Activated CD4-positive, alpha-beta T cell treated with anti-CD3 and anti-CD28 coated beads, Interleukin-2, amount 50 U/mL, for 48 hours (primary cell): ENCODE measurements around the gene SLC12A9.
"Not testable (repeated sequence)": the region's sequence is repeated elsewhere in the genome, so short reads cannot be mapped to it uniquely, and the experiment has no call there.

Experiments
- DNase-seq, 2 experiments: peaks; one replicate each; pipeline ENCODE4 v3.0.0-alpha.2; 2020

SLC12A9 gene

DNA sequence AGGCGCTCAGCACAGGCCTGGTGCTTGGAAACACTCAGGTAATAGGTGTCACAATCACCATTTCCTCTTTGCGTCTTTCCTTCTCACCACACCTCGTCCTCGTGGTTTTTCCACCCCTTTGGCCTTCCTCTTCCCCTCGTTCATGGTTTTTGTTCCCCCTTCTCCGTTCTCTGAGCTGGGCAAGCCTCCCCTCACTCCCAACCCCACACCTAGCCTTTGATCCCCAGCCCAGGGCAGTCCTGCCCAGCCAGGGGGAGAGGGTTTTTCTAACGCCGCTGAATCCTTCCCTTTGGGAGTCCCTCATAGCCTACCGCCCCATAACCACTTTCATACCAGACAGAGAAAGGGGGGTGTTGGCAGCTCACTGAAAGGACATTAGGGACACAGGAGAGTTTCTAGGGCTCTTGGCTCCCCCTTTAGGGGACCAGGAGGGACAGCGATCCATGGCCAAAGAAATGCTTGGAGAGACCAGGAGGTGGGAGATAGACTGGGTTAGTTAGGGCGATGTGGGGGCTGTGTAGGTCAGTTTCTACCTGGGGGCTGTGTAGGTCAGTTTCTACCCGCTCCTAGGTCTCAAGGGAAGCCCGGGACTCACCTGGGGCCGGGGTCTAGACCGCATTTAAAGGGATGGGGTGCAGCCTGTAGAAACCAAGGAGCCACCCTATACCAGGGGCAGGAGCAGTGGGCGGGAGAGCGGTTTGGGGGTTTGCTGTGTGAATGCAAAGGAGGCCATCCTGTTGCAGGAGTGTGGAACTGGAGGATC is 26.6 kb upstream of the SLC12A9 start:
- DNase-seq: no peak

DNA sequence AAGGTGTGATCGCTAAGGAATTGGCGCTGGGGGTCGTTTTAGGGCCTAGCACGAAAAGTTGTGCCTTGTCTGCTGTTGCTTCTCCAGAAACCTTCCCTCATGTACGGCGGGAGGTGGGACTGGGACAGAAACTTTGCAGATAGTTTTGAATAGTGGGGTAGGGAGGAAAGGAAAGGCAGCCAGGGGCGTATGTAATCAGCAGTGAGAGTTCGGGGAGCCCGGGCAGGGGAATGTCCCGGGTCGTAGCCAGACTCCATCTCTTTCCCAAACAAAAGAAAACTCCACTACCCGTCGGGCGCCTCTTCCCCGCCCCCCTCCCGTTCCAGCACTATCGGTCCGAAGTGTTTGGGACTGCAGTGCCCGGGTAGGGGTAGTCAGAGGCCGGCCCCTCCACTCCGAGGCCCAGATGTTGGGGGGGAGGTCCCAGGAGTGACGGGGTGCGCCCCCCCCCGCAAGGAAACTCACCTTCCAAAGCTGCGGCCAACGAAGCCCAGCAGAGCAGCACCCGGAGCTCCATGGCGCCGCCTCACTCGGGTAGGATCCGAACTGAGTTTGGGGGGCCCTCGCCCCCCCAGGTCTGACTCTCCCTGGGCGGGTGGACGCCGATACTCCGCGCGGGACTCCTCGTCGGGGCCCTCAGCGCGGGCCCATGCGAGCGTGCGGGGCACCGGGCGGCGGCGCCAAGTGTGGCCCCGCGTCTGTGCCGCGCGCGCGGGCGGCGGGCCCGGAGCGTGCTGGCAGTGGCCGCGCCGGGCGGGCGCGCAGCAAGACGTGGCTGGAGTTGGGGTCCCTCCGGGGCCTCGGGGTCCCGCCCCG is 25.8 kb upstream of the SLC12A9 start:
- no peak for DNase-seq

DNA sequence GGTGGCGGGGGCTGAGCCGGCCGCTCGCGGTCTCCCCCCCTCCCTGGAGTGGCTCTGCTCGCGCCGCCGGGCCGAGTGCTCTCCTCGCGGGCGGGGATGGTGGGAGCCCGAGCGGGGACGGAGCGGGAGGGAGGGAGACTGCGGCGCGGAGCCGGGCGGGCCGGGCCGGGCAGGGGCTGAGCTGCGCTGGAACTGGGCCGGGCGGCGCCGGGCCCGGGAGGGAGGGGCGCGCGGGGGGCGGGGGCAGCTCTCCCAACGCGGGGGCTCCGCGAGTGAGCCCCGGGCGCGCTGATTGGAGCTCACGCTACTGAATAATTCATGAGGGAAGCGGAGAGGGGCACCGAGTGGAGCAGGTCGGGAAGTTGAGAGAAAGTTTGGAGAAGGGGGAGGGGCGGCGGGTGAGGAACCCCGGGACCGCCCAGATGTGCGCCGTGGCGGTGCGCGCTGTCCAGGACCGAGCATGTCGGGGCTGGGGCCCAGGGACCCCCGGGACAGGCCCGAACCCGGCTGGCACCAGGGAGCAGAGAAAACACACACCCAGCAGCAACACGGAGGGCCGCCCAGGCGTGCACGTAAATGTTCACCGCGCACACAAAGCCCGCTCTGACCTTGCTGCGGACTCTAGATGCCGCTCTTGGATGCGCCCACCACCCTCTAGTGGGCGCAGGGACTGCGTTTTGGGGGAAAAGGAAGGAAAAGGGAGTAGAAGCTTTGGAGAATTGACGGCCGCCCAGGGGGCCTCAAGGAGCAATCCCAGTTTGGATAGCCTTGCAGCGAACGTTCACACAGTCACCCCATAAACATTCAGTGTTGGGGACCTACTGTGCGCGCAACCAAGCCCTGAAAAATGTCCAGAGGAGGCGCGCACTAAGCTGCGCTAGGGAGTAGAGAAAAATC is 24.9 kb upstream of the SLC12A9 start, which contains the start of gene EPHB4:
Gene EPHB4 (minus strand): TSS at position 194 of the 897 bp plus-strand sequence. CDS start 493 bp downstream, outside the sequence.
- DNase-seq: peak in 1 of 2 experiments; percentile 35

DNA sequence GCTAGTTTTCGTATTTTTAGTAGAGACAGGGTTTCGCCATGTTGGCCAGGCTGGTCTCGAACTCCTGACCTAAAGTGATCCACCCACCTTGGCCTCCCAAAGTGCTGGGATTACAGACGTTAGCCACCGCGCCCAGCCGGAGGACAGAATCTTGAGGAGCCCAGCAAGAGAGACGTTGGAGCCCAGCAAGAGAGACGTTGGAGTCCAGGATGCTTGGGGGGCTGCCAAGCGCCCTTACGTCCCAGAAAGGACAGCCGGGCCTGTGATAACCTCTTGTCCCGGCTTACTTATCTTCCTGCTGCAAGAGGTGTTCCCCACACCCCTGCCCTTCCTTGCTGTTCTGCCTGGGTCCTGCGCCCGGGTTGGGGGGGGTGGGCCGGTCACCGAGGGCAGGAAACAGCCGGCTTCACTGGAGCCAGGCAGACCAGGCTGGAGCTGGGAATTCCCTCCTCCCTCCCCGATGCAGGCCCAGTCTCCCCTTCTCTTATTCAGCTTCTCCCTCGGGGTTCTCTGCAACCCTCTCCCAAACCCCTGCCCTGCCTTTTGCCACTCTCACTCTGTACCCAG is 23.3 kb upstream of the SLC12A9 start:
- no peak for DNase-seq

DNA sequence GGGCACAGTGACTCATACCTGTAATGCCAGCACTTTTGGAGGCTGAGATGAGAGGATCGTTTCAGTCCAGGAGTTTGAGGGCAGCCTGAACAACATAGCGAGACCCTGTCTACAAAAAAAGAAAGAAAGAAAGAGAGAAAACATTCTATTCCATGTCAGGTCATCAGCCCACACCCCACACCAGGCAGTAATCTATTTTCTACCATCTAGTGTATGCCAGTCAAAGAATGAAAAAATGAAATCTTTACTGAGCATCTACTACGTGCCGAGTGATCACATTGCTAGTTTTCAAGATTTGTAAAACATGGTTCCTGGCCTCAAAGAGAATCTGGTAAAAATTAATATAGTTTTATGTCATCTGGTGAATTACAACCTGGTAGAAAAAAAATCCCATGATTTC is 22.1 kb upstream of the SLC12A9 start:
- DNase-seq: no peak

DNA sequence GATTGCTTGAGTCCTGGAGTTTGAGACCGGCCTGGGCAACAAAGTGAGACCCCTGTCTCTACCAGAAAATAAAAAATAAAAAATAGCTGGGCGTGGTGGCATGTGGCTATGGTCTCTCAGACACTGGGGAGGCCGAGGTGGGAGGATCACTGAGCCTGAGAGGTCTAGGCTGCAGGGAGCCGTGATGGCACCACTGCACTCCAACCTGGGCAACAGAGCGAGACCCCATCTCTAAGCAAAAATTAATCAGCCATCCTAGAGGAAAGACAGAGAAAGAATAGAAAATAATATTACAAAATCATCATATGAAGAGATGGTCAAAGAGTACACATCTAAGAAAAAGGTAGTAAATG is 20.3 kb upstream of the SLC12A9 start:
- no peak for DNase-seq

DNA sequence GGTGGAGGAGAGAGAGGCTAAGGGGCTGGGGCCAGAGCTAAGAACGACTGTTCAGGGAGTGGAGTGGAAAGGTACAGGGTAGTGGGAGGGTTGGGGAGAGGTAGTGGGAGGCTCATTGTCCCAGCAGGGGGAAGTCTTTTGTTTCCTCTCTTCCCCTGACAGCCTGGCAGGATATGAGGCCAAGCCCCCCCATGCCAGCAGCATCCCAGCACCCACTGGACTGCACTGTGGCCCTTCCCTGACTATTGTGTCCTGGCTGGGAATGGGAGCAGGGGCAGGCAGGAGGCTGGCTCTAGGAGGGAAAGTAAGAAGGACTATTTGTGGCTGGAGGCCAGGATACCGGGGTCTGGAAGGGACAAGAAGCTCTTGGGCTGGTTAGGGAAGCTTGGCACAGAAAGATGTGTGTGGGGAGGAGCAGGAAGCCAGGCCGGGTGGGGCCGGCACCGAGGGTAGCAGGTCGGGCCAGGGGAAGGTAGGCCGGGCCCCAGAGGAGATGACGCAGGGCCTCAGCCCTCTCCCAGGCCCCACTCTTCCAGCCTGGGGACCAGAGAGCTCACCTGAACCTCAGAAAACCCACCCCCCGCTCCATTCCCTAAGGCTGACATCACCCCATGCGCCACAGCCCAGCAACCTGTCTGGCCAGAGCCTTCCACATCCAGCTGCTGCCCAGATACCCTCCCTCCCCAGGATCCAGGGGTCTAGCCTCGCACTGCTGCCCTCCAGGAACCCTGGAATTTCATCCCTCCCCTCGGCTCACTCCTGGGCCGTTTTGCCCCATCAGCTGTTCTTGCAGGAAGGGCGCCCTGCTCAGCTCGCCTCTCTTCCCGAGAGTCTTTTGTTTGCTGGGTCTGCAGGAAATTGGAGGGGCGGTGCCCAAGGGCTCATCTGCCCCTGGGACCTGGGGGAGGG is 16.4 kb upstream of the SLC12A9 start:
- DNase-seq: no peak

DNA sequence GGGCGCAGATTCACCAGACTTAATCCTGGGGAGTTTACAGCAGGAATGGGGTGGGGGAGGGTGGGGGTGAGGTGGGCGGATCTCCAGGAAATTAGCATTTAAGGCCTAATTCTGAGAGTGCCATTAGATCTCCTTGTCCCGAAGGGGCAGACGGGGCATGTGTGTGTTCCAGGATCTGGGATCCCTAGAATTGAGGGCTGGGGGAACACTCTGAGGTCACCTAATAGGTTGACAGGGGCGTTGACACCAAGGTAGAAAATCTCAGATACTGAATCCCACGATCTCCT is 15.8 kb upstream of the SLC12A9 start:
- DNase-seq: no peak

DNA sequence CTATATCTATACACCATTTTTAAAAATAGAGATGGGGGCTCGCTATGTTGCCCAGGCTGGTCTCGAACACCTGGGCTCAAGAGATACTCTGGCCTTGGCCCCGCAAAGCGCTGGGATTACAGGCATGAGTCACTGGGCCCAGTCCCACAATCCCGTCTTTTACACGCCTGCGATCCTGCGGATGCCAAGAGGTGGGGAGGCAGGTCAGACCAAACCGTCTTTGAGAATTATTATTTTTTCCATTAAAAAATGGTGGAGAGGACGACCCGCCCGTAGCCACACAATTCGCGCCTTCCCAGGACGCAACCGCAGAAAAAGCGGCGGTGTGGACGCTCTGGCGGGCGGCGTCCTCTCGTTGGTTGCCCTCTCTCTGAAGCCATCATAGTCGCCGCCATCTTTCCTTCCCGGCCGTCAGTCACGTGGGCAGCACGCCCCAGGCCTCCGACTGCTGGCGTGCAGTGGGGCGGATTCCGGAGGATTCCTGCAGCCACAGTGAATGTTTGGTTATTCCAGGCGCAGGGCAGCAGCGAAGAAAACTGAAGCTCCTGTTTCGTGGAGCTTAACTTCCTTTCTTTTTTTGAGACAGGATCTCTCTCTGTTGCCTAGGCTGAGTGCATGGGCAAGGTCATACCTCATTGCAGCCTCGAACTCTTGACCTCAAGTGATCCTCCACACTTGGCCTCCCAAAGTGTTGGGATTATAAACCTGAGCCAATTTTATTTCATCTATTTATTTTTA is 15.2 kb upstream of the SLC12A9 start:
- DNase-seq: peak; percentile 81 to 84

DNA sequence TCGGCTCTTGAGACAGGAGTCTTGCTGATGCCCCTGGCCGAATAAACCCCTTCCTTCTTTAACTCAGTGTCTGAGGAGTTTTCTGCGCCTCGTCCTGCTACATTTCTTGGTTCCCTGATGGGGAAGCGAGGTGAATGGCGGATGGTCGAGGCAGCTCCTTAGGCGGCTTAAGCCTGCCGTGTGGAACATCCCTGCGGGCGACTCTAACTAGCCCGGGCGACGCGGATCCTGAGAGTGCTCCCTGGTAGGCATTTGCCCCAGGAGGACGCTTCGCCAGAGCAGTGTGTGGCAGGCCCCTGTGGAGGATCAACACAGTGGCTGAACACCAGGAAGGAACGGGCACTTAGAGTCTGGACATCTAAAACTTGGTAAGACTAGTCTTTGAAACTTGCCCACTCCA is 13.2 kb upstream of the SLC12A9 start:
- DNase-seq: no peak

DNA sequence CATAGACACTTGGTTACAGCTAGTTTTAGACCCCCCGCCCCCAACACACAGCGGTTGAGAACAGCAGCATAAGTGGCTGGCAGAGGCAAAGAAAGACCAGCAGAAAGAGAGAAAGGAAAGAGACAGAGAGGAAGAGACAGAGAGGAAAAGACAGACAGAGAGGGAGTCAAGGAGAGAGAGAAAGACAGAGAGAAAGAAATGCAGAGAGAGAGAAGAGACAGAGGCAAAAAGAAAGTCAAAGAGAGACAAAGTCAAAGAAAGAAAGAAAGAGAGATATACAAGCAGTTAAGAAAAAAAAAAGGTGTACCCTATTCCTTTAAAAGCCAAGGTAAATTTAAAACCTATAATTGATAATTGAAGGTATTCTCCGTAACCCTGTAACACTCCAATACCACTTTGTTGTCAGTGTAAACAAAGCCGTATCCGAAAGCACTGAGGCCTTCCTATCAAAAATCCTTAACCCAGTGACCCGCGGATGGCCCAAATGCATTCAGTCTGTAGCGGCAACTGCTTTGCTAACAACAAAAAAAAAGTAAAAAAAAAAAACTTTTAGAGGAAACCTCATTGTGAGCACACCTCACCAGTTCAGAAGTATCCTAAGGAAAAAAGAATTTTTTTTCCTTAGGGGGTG is 11.9 kb upstream of the SLC12A9 start:
- DNase-seq: no peak

DNA sequence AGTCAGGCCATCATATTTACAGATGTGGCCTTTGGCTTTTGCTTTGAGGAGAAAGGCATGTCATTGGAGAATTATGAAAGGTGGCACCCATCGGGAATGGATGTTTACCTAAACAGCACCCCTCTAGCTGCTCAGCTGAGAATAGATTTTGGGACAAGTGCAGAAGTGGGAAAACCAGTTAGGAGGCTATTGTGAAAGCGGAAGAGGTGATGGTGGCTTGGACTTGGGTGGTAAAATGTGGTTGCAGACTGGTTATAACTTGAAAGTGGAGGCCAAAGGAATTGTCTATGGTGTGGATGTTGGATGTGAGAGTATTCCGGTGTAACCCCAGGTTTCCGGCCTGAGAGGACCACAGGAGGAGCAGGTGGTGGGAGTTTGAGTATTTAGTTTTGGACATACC is 5.2 kb upstream of the SLC12A9 start:
- no peak for DNase-seq

DNA sequence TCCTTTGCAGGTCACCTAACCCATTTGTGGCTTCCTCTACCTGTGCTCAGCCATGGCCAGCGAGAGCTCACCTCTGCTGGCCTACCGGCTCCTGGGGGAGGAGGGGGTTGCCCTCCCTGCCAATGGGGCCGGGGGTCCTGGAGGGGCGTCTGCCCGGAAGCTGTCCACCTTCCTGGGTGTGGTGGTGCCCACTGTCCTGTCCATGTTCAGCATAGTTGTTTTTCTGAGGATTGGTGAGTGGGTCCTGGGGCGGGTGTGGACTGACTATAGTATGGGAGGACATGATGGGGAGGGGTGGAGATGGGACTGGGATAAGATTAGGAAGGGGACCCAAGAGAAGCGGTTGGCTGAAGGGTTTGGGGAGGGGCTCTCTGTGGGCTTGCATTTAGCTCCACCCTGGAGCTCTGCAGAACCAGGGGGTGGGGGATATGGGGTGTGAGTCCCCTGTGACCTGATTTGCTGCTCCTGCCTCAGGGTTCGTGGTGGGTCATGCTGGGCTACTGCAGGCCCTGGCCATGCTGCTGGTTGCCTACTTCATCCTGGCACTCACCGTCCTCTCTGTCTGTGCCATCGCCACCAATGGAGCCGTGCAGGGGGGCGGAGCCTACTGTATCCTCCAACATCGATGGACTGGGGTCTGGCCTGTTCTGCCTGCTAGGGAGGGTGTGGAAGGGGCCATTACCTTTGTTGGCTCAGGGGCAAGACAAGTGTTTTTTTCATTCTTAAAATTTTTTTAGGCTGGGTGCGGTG is 1.8 kb downstream of the SLC12A9 start:
- DNase-seq: no peak

DNA sequence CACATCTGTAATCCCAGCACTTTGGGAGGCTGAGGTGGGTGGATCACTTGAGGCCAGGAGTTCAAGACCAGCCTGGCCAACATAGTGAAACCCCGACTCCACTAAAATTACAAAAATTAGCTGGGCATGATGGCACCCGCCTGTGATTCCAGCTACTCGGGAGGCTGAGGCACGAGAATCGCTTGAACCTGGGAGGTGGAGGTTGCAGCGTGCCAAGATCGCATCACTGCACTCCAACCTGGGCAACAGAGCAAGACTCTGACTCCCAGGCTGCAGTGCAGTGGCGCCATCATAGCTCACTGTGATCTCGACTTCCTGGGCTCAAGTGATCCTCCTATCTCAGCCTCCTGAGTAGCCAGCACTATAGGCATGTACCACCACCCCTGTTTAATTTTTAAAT is 2.4 kb downstream of the SLC12A9 start:
- not testable (repeated sequence) for DNase-seq

DNA sequence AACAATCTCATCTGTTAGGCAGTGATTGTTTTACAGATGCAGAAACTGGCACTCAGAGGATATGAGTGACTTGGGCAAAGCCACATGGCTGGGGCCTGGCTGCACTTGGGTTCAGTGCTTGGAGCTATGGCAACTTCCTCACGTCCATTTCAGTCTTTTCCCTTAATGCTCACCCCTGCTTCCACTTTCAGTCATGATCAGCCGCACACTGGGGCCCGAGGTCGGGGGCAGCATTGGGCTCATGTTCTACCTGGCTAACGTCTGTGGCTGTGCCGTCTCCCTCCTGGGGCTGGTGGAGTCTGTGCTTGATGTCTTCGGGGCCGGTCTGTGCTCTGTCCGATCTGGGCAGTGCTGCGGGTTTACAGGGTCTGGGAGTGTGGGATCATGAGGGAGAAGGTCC is 3.0 kb downstream of the SLC12A9 start:
- DNase-seq: no peak

DNA sequence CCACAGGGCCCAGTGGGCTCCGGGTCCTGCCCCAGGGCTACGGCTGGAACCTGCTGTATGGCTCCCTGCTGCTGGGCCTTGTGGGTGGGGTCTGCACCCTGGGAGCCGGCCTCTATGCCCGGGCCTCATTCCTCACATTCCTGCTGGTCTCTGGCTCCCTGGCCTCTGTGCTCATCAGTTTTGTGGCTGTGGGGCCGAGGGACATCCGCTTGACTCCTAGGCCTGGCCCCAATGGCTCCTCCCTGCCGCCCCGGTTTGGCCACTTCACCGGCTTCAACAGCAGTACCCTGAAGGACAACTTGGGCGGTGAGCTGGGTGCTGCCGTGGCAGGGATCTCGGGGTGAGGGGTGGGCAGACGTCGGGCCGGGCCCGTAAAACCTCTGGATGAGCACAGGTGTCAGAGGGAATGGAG is 4.4 kb downstream of the SLC12A9 start:
- no peak for DNase-seq

DNA sequence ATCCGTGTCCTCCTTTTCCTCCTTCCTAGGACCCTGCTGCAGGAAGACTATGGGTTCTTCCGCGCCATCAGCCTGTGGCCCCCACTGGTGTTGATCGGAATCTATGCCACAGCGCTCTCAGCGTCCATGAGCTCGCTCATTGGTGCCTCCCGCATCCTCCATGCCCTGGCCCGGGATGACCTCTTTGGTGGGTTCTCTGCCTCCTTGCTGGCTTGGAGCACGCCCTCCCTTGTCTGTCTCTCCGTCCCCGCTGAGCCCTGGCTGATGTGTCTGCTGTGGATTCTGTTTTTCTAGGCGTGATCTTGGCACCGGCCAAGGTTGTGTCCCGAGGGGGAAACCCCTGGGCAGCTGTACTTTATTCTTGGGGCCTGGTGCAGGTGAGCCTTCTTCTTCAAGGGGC is 7.3 kb downstream of the SLC12A9 start:
- no peak for DNase-seq

DNA sequence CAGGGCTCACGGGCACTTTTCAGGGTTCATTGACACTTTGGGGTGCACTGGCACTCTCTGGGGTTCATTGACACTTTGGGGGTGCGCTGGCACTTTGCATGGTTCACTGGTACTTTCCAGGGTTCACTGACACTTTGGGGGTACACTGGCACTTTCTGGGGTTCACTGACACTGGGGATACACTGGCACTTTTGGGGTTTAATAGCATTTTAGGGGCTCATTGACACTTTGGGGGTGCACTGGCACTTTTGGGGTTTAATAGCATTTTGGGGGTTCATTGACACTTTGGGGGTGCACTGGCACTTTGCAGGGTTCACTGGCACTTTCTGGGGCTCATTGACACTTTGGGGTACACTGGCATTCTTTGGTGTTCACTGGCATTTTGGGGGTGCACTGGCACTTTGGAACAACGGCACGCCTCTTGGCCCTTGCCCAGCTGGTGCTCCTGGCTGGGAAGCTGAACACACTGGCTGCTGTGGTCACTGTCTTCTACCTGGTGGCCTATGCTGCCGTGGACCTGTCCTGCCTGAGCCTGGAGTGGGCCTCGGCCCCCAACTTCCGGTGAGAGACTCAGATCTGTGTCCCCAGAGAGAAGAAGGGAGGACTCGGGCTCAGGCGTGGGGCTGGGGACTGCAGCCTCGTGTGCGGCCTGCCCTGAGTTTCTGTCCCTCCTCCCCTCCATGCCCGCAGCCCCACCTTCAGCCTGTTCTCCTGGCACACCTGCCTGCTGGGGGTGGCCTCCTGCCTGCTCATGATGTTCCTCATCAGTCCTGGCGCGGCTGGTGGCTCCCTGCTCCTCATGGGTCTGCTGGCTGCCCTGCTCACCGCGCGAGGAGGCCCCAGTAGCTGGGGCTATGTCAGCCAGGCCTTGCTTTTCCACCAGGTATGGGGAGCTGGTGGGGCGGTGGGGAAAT is 8.4 kb downstream of the SLC12A9 start:
- no peak for DNase-seq

DNA sequence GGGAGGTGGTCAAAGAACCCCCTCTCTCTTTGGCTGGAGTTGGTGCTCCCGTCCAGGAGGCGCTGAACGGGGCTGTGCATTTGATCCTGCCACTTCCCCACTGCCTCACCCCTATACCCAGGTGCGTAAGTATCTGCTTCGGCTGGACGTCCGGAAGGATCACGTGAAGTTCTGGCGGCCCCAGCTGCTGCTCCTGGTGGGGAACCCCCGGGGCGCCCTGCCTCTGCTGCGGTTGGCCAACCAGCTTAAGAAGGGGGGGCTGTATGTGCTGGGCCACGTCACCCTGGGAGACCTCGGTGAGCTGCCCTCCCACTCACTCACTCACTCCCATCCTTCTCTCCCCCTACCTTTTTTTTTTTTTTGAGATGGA is 9.1 kb downstream of the SLC12A9 start:
- no peak for DNase-seq
